Erythroblast (primary cell): Measurements from ENCODE around the gene MYL6B.

ENCODE experiments used
- DNase-seq, 2 experiments: peaks; one replicate each; lab custom pipeline; 2025; lab: John Stamatoyannopoulos, UW
- GATA1 ChIP-seq: IDR thresholded peaks from 2 replicates; pipeline ENCODE4 v1.6.1; 2011; ENCODE audit warnings: low read depth, mild to moderate bottlenecking, control low read depth, low read length, moderate library complexity
- POLR2A ChIP-seq: IDR thresholded peaks from 2 replicates; pipeline ENCODE4 v1.6.1; 2011; ENCODE audit warnings: mild to moderate bottlenecking, low read length

The MYL6B gene

GRCh38 chr12:56152132-56152755 lies at the start of gene MYL6B:
TSS of gene MYL6B (plus strand) at chr12:56152587. CDS start at chr12:56153919, 1,332 bp downstream.
- peak; percentile 92 to 95 for DNase-seq
- TF ChIP-seq POLR2A = peak; percentile 76
- TF ChIP-seq GATA1 = no peak

GRCh38 chr12:56102683-56103065 lies 49.7 kb upstream of the MYL6B start:
- DNase-seq = no peak
- TF ChIP-seq POLR2A (no peak), GATA1 (no peak)

GRCh38 chr12:56103066-56103711 lies 49.2 kb upstream of the MYL6B start:
- no peak for DNase-seq
- TF ChIP-seq GATA1 = no peak
- TF ChIP-seq POLR2A = no peak

GRCh38 chr12:56103823-56104108 lies 48.6 kb upstream of the MYL6B start:
- no peak for DNase-seq
- TF ChIP-seq POLR2A (no peak), GATA1 (no peak)

GRCh38 chr12:56104109-56104814 lies 48.1 kb upstream of the MYL6B start, which contains the start of gene PA2G4:
TSS of gene PA2G4 (plus strand) at chr12:56104559. CDS start at chr12:56104738, 179 bp downstream.
- DNase-seq = peak; percentile 97
- peak; percentile 81 for TF ChIP-seq POLR2A
- no peak for TF ChIP-seq GATA1

- peak; percentile 64 to 71 for DNase-seq
- TF ChIP-seq POLR2A (no peak), GATA1 (no peak)
These were observed 47.4 kb upstream of the MYL6B start for GRCh38 chr12:56104815-56105608.

GRCh38 chr12:56105609-56105902 lies 46.8 kb upstream of the MYL6B start:
- TF ChIP-seq POLR2A (no peak), GATA1 (no peak)
- DNase-seq = peak; percentile 45 to 66

- peak; percentile 75 to 92 for DNase-seq
- TF ChIP-seq POLR2A = no peak
- TF ChIP-seq GATA1 = peak; percentile 24
These were observed 45.1 kb upstream of the MYL6B start for GRCh38 chr12:56107242-56107641.

GRCh38 chr12:56110571-56110970 lies 41.8 kb upstream of the MYL6B start:
- no peak for DNase-seq
- TF ChIP-seq POLR2A (no peak), GATA1 (no peak)

- TF ChIP-seq POLR2A (no peak), GATA1 (no peak)
- no peak for DNase-seq
These were observed 38.3 kb upstream of the MYL6B start for GRCh38 chr12:56114084-56114483.

GRCh38 chr12:56115329-56115728 lies 37.1 kb upstream of the MYL6B start:
- DNase-seq = no peak
- TF ChIP-seq GATA1 = no peak
- no peak for TF ChIP-seq POLR2A

- peak; percentile 96 to 98 for DNase-seq
- peak; percentile 100 for TF ChIP-seq POLR2A
- TF ChIP-seq GATA1 = no peak
These were observed 35.9 kb upstream of the MYL6B start, which contains the start of gene RPL41 for GRCh38 chr12:56116267-56117081. TSS of gene RPL41 (plus strand) at chr12:56116633.

GRCh38 chr12:56117082-56117706 lies 35.2 kb upstream of the MYL6B start:
- DNase-seq = peak in 1 of 2 experiments; percentile 56
